NCI-H69 (cell line): Measurements from ENCODE around the gene P2RY11.

ENCODE experiments used
- DNase-seq: peaks from one replicate; lab custom pipeline; 2025; lab: John Stamatoyannopoulos, UW

Gene P2RY11

DNA sequence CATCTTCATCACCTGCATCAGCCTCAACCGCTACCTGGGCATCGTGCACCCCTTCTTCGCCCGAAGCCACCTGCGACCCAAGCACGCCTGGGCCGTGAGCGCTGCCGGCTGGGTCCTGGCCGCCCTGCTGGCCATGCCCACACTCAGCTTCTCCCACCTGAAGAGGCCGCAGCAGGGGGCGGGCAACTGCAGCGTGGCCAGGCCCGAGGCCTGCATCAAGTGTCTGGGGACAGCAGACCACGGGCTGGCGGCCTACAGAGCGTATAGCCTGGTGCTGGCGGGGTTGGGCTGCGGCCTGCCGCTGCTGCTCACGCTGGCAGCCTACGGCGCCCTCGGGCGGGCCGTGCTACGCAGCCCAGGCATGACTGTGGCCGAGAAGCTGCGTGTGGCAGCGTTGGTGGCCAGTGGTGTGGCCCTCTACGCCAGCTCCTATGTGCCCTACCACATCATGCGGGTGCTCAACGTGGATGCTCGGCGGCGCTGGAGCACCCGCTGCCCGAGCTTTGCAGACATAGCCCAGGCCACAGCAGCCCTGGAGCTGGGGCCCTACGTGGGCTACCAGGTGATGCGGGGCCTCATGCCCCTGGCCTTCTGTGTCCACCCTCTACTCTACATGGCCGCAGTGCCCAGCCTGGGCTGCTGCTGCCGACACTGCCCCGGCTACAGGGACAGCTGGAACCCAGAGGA is 2.6 kb downstream of the P2RY11 start:
- peak; percentile 18 for DNase-seq

DNA sequence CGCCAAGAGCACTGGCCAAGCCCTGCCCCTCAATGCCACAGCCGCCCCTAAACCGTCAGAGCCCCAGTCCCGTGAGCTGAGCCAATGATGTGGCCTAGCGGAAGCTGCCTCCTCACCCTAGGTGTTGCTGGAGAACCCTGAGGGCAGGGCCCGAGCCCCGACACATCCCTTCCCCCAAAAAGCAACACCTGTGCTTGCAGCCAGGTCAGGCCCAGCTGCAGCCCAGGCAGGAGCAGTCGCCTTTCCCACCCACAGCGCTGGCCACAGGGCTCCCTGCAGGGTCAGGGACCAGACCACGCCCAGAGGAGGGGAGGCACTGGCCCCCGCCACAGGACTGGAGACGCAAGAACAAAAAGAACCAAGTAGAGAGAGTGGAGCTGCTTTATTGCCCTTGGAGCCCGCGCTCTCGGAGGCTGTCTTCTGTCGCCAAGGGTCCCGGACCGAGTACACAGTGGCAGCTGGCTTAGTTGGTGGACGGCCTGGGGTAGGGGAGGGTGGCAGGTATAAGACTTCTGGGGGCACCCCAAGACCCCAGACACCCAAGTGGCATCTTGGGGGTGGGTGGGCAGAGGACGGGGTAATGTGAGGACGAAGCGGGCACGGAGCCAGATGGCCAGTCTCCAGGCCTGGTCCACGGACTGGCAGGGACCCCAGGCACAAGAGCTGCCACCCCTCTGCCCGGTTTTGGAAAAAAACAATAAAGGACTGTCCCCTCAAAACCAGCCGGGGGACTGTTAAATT is 3.3 kb downstream of the P2RY11 start:
- DNase-seq: peak; percentile 31

DNA sequence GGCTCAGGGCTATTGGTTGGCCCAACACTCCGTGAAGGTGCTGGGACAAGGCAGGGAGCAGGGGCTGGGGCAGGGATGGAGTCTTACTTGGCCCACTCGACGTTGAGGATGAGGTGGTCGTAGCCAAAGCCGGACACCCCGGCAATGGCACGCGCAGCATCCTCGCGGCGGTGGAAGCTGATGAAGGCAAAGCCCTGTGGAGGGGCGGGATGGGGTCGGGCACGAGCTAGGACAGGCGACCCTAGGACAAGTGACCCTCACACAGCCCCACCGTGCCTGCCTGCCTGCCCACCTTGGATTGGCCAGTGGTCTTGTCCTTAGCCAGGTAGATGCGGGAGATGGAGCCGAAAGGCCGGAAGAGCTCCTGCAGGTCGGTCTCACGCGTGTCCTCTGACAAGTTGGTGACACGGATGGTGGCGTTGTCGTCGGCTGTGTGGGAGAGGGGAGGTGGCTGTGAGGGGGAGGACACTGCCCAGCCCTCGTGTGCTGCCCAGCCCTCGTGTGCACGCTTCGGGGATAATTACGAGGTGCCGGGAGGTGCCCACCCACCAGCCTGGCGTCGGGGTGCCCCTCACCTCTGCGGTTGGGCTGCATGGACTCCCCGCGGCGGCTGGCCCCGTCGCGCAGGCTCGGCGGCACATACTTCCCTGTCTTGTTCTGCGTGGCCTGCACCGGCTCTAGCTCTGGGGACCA is 4.0 kb downstream of the P2RY11 start:
- DNase-seq: no peak

DNA sequence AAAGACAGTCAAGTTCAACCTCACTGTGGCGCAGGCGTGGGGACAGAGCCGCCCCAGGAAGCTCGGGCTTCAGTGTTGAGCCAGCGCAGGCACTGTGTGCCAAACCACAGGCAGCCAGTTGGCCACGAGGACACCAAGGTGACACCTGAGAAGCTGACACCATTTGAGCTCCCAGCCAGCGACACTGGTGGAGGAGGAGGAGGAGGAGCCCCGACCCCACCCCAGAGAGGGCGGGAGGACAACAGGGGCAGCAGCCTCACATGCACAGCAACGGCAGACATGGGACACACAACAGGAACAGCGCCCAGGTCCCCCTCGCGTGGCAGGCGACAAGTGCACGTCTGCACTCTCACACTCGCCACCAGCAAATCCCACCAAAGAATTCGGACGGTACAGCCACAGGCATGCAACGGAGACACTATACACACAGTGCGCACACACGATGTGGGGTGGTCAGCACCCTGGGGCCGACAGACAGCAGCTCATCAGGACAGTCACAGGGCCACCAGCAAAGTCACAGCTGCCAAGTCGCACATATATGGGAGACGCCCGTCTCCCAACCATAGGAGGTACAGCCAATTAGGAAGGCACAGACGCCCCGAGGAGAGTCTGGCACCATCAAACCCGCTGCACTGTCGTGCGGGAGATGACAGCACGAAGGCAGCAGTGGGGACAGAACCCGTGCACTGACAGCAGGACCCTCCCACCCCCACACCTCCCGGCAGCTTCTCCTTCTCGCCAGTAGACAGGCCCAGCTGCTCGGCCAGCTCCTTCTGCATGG is 4.8 kb downstream of the P2RY11 start:
- no peak for DNase-seq

DNA sequence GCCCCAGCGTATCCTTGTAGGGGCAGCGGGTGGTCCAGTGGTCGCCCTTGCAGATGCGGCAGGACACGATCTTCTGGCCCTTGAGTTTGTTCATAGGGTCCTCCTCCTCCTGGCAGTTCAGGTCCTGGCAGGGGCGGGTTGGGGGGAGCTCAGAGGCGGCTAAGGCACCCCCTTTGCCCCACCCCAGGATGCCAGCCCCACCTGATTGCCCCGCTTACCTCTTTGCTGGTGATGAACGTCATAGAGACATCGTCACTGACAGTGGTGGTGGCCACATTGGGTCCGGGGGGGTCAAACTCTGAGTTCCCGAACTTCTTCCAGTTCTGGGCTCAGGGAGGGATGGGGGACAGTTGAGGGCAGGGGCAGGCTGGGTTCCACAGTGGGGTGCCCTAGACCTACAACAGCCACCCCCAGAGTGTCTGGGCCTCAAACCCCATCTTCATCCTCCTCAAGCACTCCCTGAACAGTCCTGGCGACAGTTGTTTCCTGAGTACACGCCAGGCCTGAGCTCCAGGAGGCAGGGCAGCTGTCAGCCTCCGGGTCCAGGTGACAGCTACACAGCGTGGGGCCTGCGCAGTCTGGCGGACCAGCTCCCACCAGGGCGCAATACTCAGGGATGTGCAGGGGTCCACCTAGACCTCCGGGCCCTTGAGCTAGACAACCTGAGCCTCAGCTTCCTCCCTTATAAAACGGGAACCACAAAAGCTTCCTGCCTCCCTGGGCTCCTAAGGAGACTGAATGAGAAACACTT is 5.5 kb downstream of the P2RY11 start:
- no peak for DNase-seq

DNA sequence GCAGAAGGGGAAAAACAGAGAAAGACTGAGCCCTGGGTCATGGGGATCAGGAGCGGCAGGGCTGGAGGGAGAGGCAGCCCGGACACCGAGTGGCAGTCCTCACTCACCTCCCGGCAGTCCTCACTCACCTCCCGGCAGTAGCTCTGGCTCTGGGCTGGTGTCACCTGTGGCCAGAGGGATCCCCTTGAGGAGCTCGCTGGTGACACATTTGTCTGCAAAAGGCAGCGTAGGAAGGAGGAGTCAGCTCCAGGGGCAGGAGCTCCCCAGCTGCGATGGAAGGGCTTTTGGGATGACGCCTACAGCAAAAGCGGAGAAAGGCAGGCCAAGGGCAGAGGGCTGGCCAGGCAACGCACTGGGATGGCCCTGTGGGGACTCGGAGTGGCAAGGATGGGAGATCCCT is 7.5 kb downstream of the P2RY11 start:
- DNase-seq: no peak

DNA sequence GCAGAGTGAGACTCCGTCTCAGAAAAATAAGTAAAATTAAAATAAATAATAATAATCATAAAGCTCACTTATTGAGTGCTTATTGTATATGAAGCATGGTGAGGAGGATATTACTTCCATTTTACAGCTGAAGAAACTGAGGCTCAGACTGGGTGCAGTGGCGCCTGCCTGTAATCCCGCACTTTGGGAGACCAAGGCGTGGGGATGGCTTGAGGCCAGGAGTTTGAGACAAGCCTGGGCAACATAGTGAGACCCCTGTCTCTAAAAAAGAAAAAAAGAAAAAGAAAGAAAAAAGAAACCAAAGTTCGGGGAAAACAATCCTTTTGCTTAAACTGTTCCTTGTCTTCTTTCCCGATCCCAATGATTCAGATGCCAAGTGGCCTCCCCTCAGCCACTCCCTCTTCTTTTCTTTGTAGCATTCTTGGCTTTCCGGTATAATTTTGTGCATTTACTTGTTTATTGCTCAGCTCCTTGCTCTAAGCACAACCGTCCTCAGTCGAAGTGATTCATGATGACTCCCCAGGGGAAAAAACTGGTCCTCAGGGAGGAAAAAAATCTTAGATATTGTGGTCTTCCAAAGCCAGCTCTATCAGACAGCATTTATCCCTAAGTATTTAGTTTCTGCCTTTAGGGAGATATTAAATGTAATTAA is 9.2 kb downstream of the P2RY11 start:
- no peak for DNase-seq

DNA sequence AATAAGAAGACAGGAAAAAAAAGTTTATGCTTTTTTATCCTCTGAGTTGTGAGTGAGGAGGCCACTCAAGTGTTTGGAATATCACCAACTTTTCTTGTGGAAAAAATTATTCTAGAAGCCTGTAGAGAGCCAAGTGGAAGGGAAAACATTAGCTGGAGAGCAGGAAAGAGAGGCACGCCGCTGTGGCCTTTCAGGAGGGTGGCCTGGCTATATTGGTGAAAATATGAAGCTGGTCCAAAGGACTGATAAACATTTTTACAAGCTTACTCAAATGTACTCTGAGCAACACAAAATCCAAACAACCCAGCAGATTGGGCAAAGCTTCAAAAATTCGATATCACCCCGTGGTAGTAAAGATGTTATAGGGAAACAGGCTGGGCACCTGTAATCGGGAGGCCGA is 10.6 kb downstream of the P2RY11 start:
- no peak for DNase-seq

DNA sequence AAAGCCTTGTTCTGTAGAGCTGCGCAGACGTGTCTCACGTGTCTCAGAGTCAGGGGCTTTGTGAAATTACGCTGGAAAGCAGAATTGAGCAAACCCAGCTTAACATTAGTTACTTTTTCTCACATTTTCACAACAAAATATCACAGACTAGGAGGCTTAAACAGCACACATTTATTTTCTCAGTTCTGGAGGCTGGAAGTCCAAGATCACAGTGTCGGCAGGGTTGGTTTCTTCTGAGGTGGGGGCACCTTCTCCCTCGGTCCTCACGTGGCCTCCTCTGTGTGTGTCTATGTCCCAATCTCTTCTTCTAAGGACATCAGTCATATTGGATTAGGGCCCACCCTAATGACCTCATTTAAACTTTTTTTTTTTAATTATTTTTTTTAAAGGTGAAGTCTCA is 12.9 kb downstream of the P2RY11 start:
- no peak for DNase-seq

DNA sequence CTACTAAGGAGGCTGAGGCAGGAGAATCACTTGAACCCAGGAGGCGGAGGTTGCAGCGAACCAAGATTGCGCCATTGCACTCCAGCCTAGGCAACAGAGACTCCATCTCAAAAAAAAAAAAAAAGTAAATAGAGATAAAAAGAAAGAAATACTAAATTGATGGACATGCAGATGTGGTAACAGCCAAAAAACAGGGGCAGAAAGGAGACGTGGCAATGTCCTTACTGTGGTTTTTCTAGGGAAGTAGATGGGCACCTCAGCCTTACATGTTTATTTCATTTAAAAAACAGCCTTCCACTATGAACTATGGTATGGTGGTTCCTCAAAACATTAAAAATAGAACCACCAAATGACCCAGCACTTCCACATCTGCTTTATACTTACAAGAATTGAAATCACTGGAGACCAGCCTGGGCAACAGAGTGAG is 14.7 kb downstream of the P2RY11 start:
- no peak for DNase-seq

DNA sequence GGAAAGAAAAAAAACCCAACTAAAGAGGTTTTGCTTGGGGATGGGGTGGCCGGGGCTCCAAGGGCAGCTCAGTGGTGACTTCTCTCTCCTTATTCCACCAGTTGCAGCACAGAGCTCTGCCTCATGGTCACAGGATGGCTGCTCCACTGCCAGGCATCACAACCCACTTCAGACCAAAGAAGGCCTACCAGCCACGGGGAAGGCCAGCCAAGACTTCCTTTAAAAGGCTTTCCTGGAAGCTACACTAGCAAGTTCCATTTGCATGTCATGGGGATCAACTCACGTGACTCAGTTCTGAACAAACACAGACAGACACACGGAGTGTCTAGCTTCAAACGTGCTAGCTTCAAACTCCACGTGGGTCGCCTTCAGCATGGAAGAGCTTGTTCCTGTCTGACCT is 21.4 kb downstream of the P2RY11 start:
- no peak for DNase-seq

DNA sequence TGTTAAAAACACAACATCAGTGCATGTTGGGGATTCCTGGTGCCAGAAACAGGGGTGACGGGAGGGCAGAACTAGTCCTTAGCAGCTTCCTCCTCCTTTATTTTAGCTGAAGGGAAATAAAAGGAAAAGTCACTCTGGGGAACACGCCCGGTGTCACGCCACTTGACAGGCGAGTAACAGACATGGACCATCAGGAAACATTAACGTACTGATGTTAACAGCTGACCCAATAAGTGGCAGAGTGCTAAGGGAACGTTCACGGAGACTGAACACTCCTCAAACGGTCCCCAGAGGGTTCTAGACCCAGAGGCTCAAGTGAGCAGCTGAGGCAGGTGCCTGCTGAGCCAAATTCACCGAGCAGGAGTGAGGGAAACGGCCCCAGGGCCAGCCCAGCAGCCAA is 22.1 kb downstream of the P2RY11 start:
- no peak for DNase-seq

DNA sequence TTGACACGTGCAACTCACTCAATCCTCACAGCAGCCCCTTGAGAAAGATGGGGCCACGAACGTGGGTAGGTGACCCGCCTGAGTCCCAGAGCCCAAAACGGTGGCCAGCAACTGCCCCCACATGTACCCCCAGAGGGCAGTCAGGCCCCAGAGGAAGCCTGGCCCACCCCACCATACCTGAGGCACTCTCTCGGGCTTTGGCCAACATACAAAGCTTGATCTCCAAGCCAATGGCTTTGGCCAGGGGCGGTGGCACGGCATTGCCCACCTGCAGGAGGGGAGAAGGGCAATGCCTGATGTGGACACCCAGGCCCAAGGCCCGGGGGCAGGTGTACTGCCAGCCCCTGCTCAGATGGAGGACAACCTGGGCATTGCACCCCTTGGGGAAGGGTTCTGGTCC is 22.5 kb downstream of the P2RY11 start:
- no peak for DNase-seq

DNA sequence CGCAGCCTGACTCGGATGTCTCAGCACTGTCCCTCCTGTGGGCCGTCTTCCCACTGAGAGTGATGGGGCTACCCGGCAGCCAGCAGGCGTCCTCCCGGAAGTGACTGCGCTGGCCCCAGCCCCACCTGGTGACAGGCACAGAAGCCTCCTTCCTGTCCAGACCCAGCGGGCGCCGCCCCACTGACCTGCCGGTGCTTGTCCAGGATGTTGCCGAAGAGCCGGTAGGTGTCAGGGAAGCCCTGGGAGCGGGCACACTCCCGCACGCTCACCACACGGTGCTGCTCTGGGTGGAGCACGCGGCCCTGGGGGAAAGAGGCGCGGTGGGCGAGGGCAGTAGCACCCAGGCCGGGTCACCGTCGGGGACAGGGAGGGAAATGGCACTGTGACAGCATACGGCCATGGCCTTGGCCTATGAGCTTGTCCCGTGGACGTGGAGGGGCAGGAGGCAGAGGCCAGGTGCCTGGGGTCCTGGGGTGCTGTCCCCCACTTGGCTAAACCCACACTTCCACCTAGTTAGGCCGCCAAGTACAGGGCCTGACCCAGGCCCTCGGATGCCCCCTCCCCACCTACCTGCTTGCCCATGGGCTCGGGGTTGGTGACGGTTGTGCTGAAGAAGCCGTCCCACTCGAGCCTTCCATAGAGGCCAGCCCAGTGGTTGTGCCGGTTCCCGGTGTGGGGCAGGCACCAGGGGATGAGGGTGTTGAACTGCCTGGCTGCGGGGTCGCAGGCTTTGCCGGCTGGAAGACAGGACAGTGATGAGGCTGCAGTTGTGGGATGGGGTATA is 24.2 kb downstream of the P2RY11 start:
- DNase-seq: no peak

DNA sequence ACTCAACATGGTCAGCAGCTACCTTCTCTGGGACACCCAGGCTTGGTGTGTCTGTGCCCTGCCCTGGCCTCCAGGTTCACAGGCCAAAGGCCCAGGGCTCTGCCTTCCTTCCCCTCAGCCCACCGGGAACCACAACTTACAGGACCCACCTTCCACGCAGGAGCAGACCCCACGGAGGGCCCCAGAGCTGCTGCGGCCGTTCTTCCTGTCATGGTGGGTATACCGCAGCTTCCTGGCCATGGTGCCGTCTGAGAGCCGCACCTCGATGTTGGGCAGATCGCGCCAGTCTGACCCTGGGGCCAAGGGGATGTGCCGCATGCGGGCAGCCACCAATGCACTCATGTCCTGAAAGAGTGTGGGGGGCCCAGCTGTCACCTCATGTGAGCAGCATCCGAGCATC is 25.4 kb downstream of the P2RY11 start:
- no peak for DNase-seq

DNA sequence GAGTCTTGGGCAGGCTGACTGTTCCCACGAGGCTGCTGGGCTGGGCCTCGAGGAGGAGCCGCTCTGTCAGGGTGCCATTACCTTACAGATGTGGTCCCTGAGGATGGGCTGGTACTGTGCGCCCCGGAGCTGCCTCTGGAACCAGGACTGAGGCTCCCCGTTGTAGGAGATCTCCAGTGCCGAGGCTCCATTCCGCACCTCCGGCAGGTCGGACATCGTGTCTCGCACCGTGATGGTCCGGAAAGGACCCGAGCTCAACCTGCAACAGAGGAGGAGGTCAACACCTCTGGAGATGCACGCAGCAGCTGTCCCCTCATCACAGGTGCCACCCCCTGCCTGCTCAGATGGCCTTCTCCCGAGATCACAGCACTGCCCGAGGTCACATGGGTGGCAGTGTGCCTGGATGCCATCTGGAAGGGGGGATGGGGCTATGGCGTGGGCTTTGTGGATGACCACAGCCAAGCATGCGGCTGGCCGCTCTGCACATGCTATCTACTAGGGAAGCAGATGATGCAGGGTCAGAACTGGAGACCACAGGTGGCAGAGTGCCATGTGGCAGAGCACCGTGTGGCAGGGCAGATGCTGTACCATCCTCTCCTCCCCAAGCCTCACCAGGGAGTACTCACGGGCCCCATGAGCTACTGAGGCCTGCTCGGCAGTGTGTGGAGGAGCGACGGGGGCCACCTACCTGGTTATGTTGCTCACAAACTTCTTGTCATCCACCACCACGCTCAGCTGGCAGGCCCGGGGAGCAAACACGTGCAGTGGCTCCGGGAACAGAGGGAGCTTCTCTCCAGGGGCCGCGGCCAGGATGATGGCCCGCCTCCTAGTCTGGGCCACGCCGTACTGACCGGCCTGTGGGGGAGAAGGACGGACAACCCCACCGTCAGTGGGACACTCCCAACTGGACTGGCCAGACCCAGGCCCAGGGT is 26.5 kb downstream of the P2RY11 start:
- no peak for DNase-seq

DNA sequence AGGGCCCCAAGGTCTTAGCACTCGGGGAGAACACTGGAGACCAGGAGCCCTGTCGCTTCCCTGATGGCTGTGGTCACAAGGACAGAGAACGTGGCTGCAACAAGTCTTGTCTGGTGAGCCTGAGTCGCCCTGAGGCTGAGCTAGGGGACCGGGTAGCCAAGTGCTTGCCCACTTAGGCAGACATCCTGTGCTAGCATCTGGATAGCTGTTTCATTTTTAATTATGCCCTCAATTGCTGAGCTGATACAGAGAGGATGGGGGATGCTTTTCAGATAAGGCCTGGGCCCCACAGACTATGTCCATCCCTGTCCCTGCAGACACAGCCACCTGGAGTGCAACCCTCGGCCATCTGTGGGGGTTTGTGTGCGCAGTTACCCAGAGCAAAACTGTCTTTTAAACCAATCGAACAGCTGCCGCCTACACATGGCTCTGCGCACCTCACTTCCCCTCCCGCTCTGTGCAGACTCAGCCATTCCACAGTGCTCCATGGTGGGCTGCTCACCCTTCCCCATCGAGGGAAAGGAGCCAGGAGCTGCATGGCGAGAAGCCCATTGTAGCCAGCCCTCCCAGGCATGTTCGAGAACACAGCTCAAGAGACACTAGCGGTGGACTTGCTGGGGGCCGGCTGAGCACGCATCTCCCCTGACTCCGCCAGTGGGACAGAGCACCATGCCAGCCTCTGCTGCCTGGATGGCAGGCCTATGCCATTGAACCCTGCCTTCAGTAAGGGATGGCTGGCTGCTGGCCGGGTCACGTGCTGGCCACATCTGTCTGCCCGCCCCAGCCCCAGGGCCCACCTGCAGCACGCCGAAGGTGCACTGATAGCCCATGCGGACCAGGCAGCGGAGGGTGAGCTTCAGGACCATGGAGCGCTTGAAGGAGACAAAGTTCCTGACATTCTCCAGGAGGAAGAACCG is 27.6 kb downstream of the P2RY11 start:
- no peak for DNase-seq

DNA sequence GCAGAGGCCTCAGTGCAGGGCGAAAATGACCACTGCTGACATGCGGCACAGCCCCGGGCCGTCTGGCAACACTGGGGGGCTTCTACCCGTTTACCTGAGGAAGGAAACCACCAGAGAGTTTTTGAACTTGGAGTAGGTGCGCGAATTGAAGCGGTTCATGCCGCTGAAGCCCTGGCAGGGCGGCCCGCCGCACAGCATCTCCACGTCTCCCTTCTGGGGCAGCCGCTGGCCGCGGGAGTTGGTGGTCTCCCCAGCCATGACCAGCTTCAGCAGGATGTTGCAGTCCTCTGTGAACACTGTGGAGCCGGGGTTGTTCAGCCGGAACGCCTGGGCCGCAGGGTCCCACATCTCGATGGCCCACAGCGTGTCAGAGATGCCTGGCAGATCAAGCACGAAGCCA is 28.5 kb downstream of the P2RY11 start:
- no peak for DNase-seq
